GM12878 (cell line): Measurements from ENCODE around the gene BBS2. TPM values are rescaled to one million over a fixed set of nuclear protein-coding genes. Genes with fewer than 3 reads are reported as not detected.

Source experiments
- ATAC-seq: fragments of 200-7000 bp; cut with Tn5 transposase; 3 replicates; pipeline ENCODE4 v1.9.1; 2020; ENCODE audit warnings: mild to moderate bottlenecking, moderate library complexity
- BruUV-seq: library from RNA; stranded (reverse); fragments of 400-500 nt; replicated peaks from 2 replicates; lab custom pipeline; 2021; lab: Mats Ljungman, UMichigan
- CTCF ChIA-PET: fragments of 300-600 bp; sonication (Branson Sonifier 250); formaldehyde crosslinking; extraction: SDS; loops from one replicate; lab custom pipeline; 2021; ENCODE audit warnings: inconsistent platforms; lab: Yijun Ruan, JAX
- POLR2A ChIA-PET: fragments of 350-600 bp; formaldehyde crosslinking; extraction: SDS; loops from one replicate; lab custom pipeline; 2021; ENCODE audit warnings: inconsistent platforms; lab: Charles Lee
- RAD21 ChIA-PET: fragments of 300-600 bp; sonication (Branson Sonifier 250); formaldehyde crosslinking; loops from one replicate; lab custom pipeline; 2023; ENCODE audit warnings: antibody characterized with exemption; ENCODE audit not compliant: unreplicated experiment; lab: Charles Lee
- SMC1A ChIA-PET: fragments of 300-600 bp; sonication (Branson Sonifier 250); formaldehyde crosslinking; loops from one replicate; lab custom pipeline; 2023; ENCODE audit not compliant: unreplicated experiment, uncharacterized antibody; lab: Charles Lee
- DNase-seq: peaks from one replicate; pipeline ENCODE4 v3.0.0-alpha.2; 2011; ENCODE audit warnings: low read depth, low spot score
- FAIRE-seq: peaks from 3 replicates; lab custom pipeline; 2011; peaks lifted over from hg19 to GRCh38; lab: Jason Lieb, UNC
- H2AFZ ChIP-seq: 2 replicates; pipeline ENCODE4 v1.6.0; 2011; ENCODE audit warnings: low read depth, low read length, control low read depth; ENCODE audit not compliant: control insufficient read depth
- H3K27ac ChIP-seq: 2 replicates; pipeline ENCODE4 v1.5.1; 2011; ENCODE audit warnings: control low read depth; ENCODE audit not compliant: control insufficient read depth, insufficient read depth
- H3K27me3 ChIP-seq, 2 experiments: replicated peaks in 1 of 2; 2 replicates each; pipeline versions ENCODE4 v1.6.0 to v1.6.1; 2011; ENCODE audit warnings: low read length in 1 of 2; ENCODE audit not compliant: control insufficient read depth in 2 of 2, insufficient read depth in 2 of 2
- H3K36me3 ChIP-seq, 2 experiments: 2 replicates each; pipeline ENCODE4 v1.5.1; 2011; ENCODE audit warnings: low read length in 1 of 2; ENCODE audit not compliant: control insufficient read depth in 2 of 2, insufficient read depth in 2 of 2
- H3K4me1 ChIP-seq: 2 replicates; pipeline ENCODE4 v1.6.1; 2011; ENCODE audit warnings: mild to moderate bottlenecking, low read length, moderate library complexity, mixed read lengths; ENCODE audit not compliant: control insufficient read depth, insufficient read depth
- H3K4me2 ChIP-seq: 2 replicates; pipeline ENCODE4 v1.6.0; 2011; ENCODE audit warnings: control low read depth; ENCODE audit not compliant: control insufficient read depth, insufficient read depth
- H3K4me3 ChIP-seq: fragments of 200-600 bp; sonication (generic); 2 replicates; pipeline ENCODE4 v1.5.1; 2016
- H3K79me2 ChIP-seq: 2 replicates; pipeline ENCODE4 v1.6.0; 2011; ENCODE audit warnings: low read length; ENCODE audit not compliant: control insufficient read depth, insufficient read depth
- H3K9ac ChIP-seq: 2 replicates; pipeline ENCODE4 v1.8.0; 2011; ENCODE audit warnings: low read length, control low read depth, mixed read lengths; ENCODE audit not compliant: control insufficient read depth, insufficient read depth
- H3K9me3 ChIP-seq: replicated peaks from 3 replicates; pipeline ENCODE4 v1.5.1; 2011; ENCODE audit warnings: mild to moderate bottlenecking, low read length; ENCODE audit not compliant: control insufficient read depth, insufficient read depth
- H4K20me1 ChIP-seq: 2 replicates; pipeline ENCODE4 v1.6.0; 2011; ENCODE audit not compliant: control insufficient read depth, insufficient read depth
- BMI1 ChIP-seq: fragments of 450-650 bp; IDR thresholded peaks from 2 replicates; pipeline ENCODE4 v1.6.1; 2016; ENCODE audit warnings: mild to moderate bottlenecking, moderate library complexity, borderline replicate concordance
- ETV6 ChIP-seq, 2 experiments: fragments of 450-650 bp in 1 of 2; IDR thresholded peaks in 1 of 2; conservative IDR thresholded peaks in 1 of 2; 2 replicates each; pipeline ENCODE4 v1.6.1; 2014; ENCODE audit warnings: antibody characterized with exemption in 1 of 2, borderline replicate concordance in 1 of 2, low read depth in 1 of 2, mild to moderate bottlenecking in 1 of 2, moderate library complexity in 1 of 2
- FOS ChIP-seq: IDR thresholded peaks from 3 replicates; pipeline ENCODE4 v1.6.1; 2011; ENCODE audit warnings: borderline replicate concordance; ENCODE audit not compliant: insufficient read length; ENCODE audit errors: extremely low read depth
- JUNB ChIP-seq: IDR thresholded peaks from 2 replicates; pipeline ENCODE4 v1.6.1; 2016; ENCODE audit warnings: antibody characterized with exemption, mild to moderate bottlenecking
- JUND ChIP-seq: IDR thresholded peaks from 2 replicates; pipeline ENCODE4 v1.6.1; 2012; ENCODE audit warnings: low read depth, mild to moderate bottlenecking, low read length, improper control_type of control experiment, moderate library complexity
- NR2C1 ChIP-seq: fragments of 450-650 bp; IDR thresholded peaks from 2 replicates; pipeline ENCODE4 v1.6.1; 2017; ENCODE audit warnings: antibody characterized with exemption, mild to moderate bottlenecking, moderate library complexity
- NRF1 ChIP-seq: conservative IDR thresholded peaks from 2 replicates; pipeline ENCODE4 v1.6.1; 2011; ENCODE audit warnings: mild to moderate bottlenecking, low read depth, low read length, improper control_type of control experiment
- RAD21 ChIP-seq: IDR thresholded peaks from 2 replicates; pipeline ENCODE4 v1.6.1; 2011; ENCODE audit warnings: mild to moderate bottlenecking, low read depth, low read length, moderate library complexity; ENCODE audit not compliant: insufficient read depth
- STAT3 ChIP-seq: IDR thresholded peaks from 2 replicates; pipeline ENCODE4 v1.6.1; 2011; ENCODE audit warnings: low read depth, low read length, improper control_type of control experiment
- YBX1 ChIP-seq: fragments of 450-650 bp; IDR thresholded peaks from 2 replicates; pipeline ENCODE4 v1.6.1; 2016; ENCODE audit warnings: antibody characterized with exemption
- ZNF622 ChIP-seq: fragments of 450-650 bp; IDR thresholded peaks from 2 replicates; pipeline ENCODE4 v1.6.1; 2017; ENCODE audit warnings: mild to moderate bottlenecking, inconsistent platforms
- WGBS: methylation state at CpG from one replicate; pipeline ENCODE4 v1.1.6; 2016; ENCODE audit warnings: low lambda C conversion rate; ENCODE audit not compliant: insufficient replicate concordance, insufficient coverage; ENCODE audit errors: missing lambda C conversion rate; 5-methylcytosine and 5-hydroxymethylcytosine counted together
- in situ Hi-C: fragments of 300-500 bp; cut with MboI; formaldehyde crosslinking; loops from 9 replicates; pipeline ENCODE4 v1.14.3; 2018; ENCODE audit warnings: mixed read lengths
- intact Hi-C: fragments of 100-400 bp; cut with micrococcal nuclease; formaldehyde crosslinking; loops from one replicate; pipeline ENCODE4 v1.14.2; 2022; ENCODE audit not compliant: unreplicated experiment
- polyA plus RNA-seq, 11 experiments: library from polyadenylated mRNA; depleted of rRNA in 4 of 11; unstranded in 6 of 11; stranded (reverse) in 5 of 11; fragments of >200 nt; fragmentation: Nextera tagmentation in 4 of 11; fragmentation: Illumina TruSeq in 1 of 11; extraction: Ambion mirVana in 4 of 11; extraction: Trizol in 1 of 11; gene quantifications; 1 replicate in 1 of 11; 2 replicates in 10 of 11; pipeline versions ENCODE4 v1.2.1 to v1.2.3, GENCODE V29; 2011 to 2016; ENCODE audit warnings: inconsistent platforms in 2 of 11, missing spikeins in 2 of 11, low read depth in 1 of 11
- total RNA-seq, 4 experiments: library from RNA; depleted of rRNA in 3 of 4; stranded (reverse); fragments of >200 nt in 3 of 4; fragmentation: Illumina TruSeq in 1 of 4; extraction: Trizol in 1 of 4; gene quantifications; 2 replicates each; pipeline versions ENCODE4 v1.2.1 to v1.2.3, GENCODE V29; 2013 to 2021

The BBS2 gene
- total and polyA plus RNA-seq, 10 of the 15 experiments (the other 5 are each of a cell fraction or from before 2014, with no cell fraction given), result 4.9 to 38.3 (median 16.4) TPM

DNA sequence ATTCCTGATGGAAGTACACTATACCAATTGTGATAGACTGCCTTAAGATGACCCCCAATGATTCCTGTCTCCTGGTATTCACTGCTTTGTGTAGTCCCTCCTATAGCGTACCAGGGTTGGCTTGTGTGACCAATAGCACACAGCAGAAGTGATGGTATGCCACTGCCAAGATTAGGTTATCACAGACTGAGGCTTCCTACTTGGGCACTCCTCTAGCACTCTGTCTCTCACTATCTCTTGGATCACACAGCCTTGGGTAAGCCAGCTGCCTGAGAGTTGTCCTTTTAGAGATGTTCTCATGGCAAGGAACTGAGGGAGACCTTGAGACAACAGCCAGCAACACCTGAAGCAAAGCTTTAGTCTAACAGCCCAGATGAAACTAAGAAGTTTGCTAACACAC is 81.8 kb downstream of the BBS2 start:
- no peak for DNase-seq
- FAIRE-seq, result peak; percentile 23
- no peaks in the 10 kb centered on the region for H3K4me1 ChIP-seq
- intact Hi-C loops (no loop called here), in situ Hi-C loops (no loop called here)
- no peaks in the 10 kb centered on the region for H4K20me1 ChIP-seq
- H3K27me3 ChIP-seq, result no peaks in the 10 kb centered on the region
- no peak overlapping the region for H3K4me2 ChIP-seq
- H3K4me3 ChIP-seq, result no peak overlapping the region
- TF ChIP-seq BMI1 (no peak), ETV6 (conservative IDR thresholded peaks at IDR 0.05 in 1 of 2, IDR thresholded peaks at IDR 0.05 in 1 of 2; ENCODE audit: borderline replicate concordance in 1 of 2, low read depth in 1 of 2) (no peak), RAD21 (no peak), JUND (no peak), FOS (no peak), JUNB (no peak), STAT3 (no peak), YBX1 (no peak), NRF1 (no peak), NR2C1 (no peak), ZNF622 (no peak)
- no peaks in the 10 kb centered on the region for H3K9me3 ChIP-seq
- H3K36me3 ChIP-seq, result peaks cover 4 to 22% of the 10 kb centered on the region in 2 experiments; a peak in 2 of 4 replicates
- ChIA-PET POLR2A (interaction anchor here (0.9 kb wide), 1 partner anchor 13 kb away, joined by 4 read pairs; the partner anchor contains the start of genes NUDT21 and OGFOD1), RAD21 (no interaction called here), CTCF (interaction anchor here (1.3 kb wide), 1 partner anchor 10 kb away, joined by 3 read pairs; no protein-coding TSS in a partner anchor), SMC1A (no interaction called here)
- no peaks in the 10 kb centered on the region for H3K79me2 ChIP-seq
- no peak overlapping the region for H3K27ac ChIP-seq
- H3K9ac ChIP-seq, result no peak overlapping the region
- ATAC-seq, result no peak
- WGBS, result 92% methylated on average over 1 of the region's 1 CpG
- BruUV-seq, result no TSS peak
- H2AFZ ChIP-seq, result no peak overlapping the region
